ENCODE measurements around the gene CCDC54. TPM values are rescaled to one million over a fixed set of nuclear protein-coding genes. Genes with fewer than 3 reads are reported as not detected.

The CCDC54 gene
- total RNA-seq, 1 experiment from 2014 or later, result not detected

GRCh38 chr3:107412376-107412775 is 35.1 kb downstream of the CCDC54 start:
- Histone ChIP-seq H2BK15ac (ENCODE audit: low read depth, low read length) (no peak overlapping the region), H4K91ac (ENCODE audit: insufficient read length, low read depth, low read length) (no peak overlapping the region), H2BK20ac (ENCODE audit: low read depth, low read length, poor library complexity, severe bottlenecking) (no peak overlapping the region), H4K8ac (replicated peaks; ENCODE audit: insufficient read length, low read depth, low read length) (no peak overlapping the region), H3K23me2 (ENCODE audit: insufficient read length, low read depth, low read length, poor library complexity, severe bottlenecking) (no peaks in the 10 kb centered on the region), H3K4me2 (ENCODE audit: insufficient read depth, insufficient read length, low read length) (no peak overlapping the region), H3K9ac (ENCODE audit: extremely low read depth, insufficient read length, low read length) (no peak overlapping the region), H3K4ac (ENCODE audit: low read depth, low read length) (no peak overlapping the region), H2BK12ac (ENCODE audit: insufficient read length, low read depth, low read length) (no peak overlapping the region), H3K9me3 (ENCODE audit: control insufficient read depth, low read depth, low read length) (no peaks in the 10 kb centered on the region), H3T11ph (ENCODE audit: low read length) (no peak overlapping the region), H3K14ac (ENCODE audit: insufficient read depth, low read length) (no peak overlapping the region), H4K5ac (ENCODE audit: insufficient read length, low read depth, low read length) (no peak overlapping the region), H2AK5ac (ENCODE audit: insufficient read length, low read length) (no peak overlapping the region), H3K23ac (ENCODE audit: insufficient read length, low read depth, low read length) (no peak overlapping the region), H3K79me2 (ENCODE audit: insufficient read depth, low read length) (no peaks in the 10 kb centered on the region), H2BK120ac (ENCODE audit: low read depth, low read length, poor library complexity, severe bottlenecking) (no peak overlapping the region), H2AFZ (ENCODE audit: low read length) (no peak overlapping the region), H2BK5ac (ENCODE audit: insufficient read length, low read length) (no peak overlapping the region), H4K20me1 (ENCODE audit: control insufficient read depth, insufficient read depth, insufficient read length) (no peaks in the 10 kb centered on the region), H3K79me1 (ENCODE audit: insufficient read depth, low read depth, low read length, poor library complexity, severe bottlenecking) (no peaks in the 10 kb centered on the region), H3K27me3 (ENCODE audit: insufficient read depth, low read length) (no peaks in the 10 kb centered on the region), H3K18ac (ENCODE audit: insufficient read length, low read depth, low read length) (no peak overlapping the region), H3K27ac (ENCODE audit: insufficient read length, low read depth, low read length) (no peak overlapping the region), H3K56ac (ENCODE audit: insufficient read length, low read depth, low read length) (no peak overlapping the region), H3K4me1 (ENCODE audit: insufficient read depth, low read length) (no peaks in the 10 kb centered on the region)
- TF ChIP-seq CTCF (conservative IDR thresholded peaks at IDR 0.05), result no peak
- no peak overlapping the region for H3K27ac Mint-ChIP-seq
- peaks cover 9 to 10% of the 10 kb centered on the region in 2 experiments; a peak in 4 of 5 replicates for H3K9me3 Mint-ChIP-seq
- peaks cover 0 to 8% (median 0%) of the 10 kb centered on the region in 3 experiments; a peak in 3 of 7 replicates for H3K36me3 Mint-ChIP-seq (ENCODE audit: insufficient read depth in 1 of 3, low read depth in 3 of 3)
- H3K4me3 Mint-ChIP-seq, result no peak overlapping the region
- H3K4me1 Mint-ChIP-seq, result no peaks in the 10 kb centered on the region; a peak in 1 of 4 replicates
- WGBS (ENCODE audit: extremely low coverage, insufficient read length, low lambda C conversion rate), result no CpG with 5 or more reads among the region's 3 CpGs
- H3K27me3 Mint-ChIP-seq (ENCODE audit: low read depth), result no peaks in the 10 kb centered on the region
- no peak for DNase-seq

Data from H9 (cell line).